Ovary (tissue), 3 donors: ENCODE measurements around the gene DYNC1LI2.

Experiments used
- CTCF ChIP-seq, 3 donors: fragments of 450-650 bp in 2 of 3; fragments of 200-600 bp in 1 of 3; IDR thresholded peaks; one replicate each; pipeline versions ENCODE4 v1.5.1 to v1.8.0; 2016 to 2022; ENCODE audit warnings: antibody characterized with exemption in 3 of 3, mild to moderate bottlenecking in 1 of 3
- POLR2A ChIP-seq: fragments of 450-650 bp; IDR thresholded peaks from one replicate; pipeline ENCODE4 v1.6.1; 2017; ENCODE audit warnings: antibody characterized with exemption, mild to moderate bottlenecking, moderate library complexity
- donor health status: DM: no; HTN: no; CAD: no.

DNA sequence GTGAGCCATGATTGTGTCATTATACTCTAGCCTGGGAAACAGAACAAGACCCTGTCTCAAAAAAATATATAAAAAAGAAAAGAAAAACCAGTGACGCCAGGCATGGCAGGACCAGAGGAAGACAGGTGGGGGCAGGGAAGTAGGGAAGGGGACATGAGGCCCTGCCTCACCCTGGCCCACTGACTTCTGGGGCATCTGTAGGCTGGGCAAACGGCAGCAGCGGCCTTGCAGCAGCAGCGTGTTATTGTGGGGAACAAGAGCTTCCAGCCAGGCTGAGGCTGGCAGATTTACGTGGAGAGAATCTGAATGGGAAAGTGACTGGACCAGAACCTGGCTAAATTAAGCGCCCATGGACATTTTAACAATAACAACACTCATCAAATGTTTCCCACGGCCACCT is 74.2 kb downstream of the DYNC1LI2 start:
- no peak for TF ChIP-seq POLR2A
- TF ChIP-seq CTCF (IDR thresholded peaks at IDR 0.05): no peak
